ENCODE data around the gene DNAAF3. TPM values are rescaled to one million over a fixed set of nuclear protein-coding genes. Genes with fewer than 3 reads are reported as not detected.

The DNAAF3 gene
- total RNA-seq, 1 donor from 2014 or later = 1.5 TPM

DNA sequence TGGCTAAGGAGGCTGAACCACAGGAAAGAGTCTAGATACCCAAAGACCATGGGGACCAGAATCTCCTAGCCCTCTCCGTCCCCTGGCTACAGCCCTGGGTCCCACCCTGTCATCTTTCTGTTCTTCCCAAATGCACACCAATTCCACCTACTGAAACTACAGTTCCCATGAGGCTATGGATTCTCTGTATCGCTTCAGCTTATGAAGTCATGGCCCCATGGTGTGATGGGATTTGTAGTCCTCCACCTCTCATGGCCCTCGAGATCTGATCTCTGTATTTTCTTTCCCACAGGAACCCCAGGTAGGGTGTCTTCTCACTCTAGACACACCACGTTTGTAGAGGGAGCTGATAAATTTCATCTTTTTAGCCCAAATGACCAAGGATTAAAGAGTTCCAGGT lies 31.1 kb upstream of the DNAAF3 start:
- TF ChIP-seq, protein P1, sequence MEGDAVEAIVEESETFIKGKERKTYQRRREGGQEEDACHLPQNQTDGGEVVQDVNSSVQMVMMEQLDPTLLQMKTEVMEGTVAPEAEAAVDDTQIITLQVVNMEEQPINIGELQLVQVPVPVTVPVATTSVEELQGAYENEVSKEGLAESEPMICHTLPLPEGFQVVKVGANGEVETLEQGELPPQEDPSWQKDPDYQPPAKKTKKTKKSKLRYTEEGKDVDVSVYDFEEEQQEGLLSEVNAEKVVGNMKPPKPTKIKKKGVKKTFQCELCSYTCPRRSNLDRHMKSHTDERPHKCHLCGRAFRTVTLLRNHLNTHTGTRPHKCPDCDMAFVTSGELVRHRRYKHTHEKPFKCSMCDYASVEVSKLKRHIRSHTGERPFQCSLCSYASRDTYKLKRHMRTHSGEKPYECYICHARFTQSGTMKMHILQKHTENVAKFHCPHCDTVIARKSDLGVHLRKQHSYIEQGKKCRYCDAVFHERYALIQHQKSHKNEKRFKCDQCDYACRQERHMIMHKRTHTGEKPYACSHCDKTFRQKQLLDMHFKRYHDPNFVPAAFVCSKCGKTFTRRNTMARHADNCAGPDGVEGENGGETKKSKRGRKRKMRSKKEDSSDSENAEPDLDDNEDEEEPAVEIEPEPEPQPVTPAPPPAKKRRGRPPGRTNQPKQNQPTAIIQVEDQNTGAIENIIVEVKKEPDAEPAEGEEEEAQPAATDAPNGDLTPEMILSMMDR (IDR thresholded peaks at IDR 0.05) = no peak
- DNase-seq (no peak), ATAC-seq (peak; percentile 32)
- Histone ChIP-seq H3K4me1 (no peaks in the 10 kb centered on the region), H3K27ac (no peak overlapping the region), H3K36me3 (no peaks in the 10 kb centered on the region), H3K4me3 (no peak overlapping the region), H3K9me3 (no peaks in the 10 kb centered on the region), H3K27me3 (peaks cover 7% of the 10 kb centered on the region)
- intact Hi-C loops (cut with DNase I) = no loop called here

- intact Hi-C loops (cut with DNase I) = no loop called here
- no peak overlapping the region for H3K4me3 ChIP-seq
- H3K27me3 ChIP-seq = peaks cover 7% of the 10 kb centered on the region
- no peak for ATAC-seq
- H3K9me3 ChIP-seq = no peaks in the 10 kb centered on the region
- no peak for DNase-seq
- no peak overlapping the region for H3K27ac ChIP-seq
- no peaks in the 10 kb centered on the region for H3K36me3 ChIP-seq
- TF ChIP-seq, protein P1 (IDR thresholded peaks at IDR 0.05) = no peak
- H3K4me1 ChIP-seq = no peaks in the 10 kb centered on the region
These were observed 30.4 kb upstream of the DNAAF3 start for GRCh38 chr19:55196803-55197202.

DNA sequence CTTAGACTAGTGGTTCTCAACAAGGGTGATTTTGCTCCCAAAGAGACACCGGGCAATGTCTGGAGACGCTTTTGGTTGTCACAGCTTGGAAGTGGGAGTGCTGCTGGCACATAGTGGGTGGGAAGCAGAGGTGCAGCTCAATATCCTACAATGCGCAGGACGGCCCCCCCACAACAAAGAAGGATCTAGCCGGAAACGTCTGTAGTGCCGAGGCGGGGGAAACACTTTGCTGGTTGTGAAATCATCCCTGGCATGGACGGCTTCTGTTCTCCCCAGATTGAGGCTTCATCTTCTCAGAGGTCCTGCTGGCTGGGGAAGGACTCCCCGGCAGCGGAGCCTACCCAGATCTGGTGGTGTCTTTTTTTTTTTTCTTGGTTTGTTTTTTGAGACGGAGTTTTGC lies 27.1 kb upstream of the DNAAF3 start:
- peaks cover 7% of the 10 kb centered on the region for H3K27me3 ChIP-seq
- H3K9me3 ChIP-seq = no peaks in the 10 kb centered on the region
- ATAC-seq = no peak
- H3K27ac ChIP-seq = no peak overlapping the region
- no peaks in the 10 kb centered on the region for H3K4me1 ChIP-seq
- no peaks in the 10 kb centered on the region for H3K36me3 ChIP-seq
- no peak overlapping the region for H3K4me3 ChIP-seq
- intact Hi-C loops (cut with DNase I) = no loop called here
- no peak for DNase-seq
- TF ChIP-seq, protein P1 (IDR thresholded peaks at IDR 0.05) = no peak

- H3K36me3 ChIP-seq = no peaks in the 10 kb centered on the region
- H3K27me3 ChIP-seq = no peaks in the 10 kb centered on the region
- no peak overlapping the region for H3K4me3 ChIP-seq
- H3K27ac ChIP-seq = no peak overlapping the region
- intact Hi-C loops (cut with DNase I) = no loop called here
- ATAC-seq = peak; percentile 84
- peak; percentile 70 for DNase-seq
- H3K9me3 ChIP-seq = no peaks in the 10 kb centered on the region
- no peaks in the 10 kb centered on the region for H3K4me1 ChIP-seq
- TF ChIP-seq, protein P1 (IDR thresholded peaks at IDR 0.05) = no peak
These were observed 23.0 kb upstream of the DNAAF3 start for GRCh38 chr19:55189403-55189835.

GRCh38 chr19:55188625-55189024 lies 22.2 kb upstream of the DNAAF3 start:
- DNase-seq (no peak), ATAC-seq (no peak)
- Histone ChIP-seq H3K36me3 (no peaks in the 10 kb centered on the region), H3K27me3 (peaks cover 3% of the 10 kb centered on the region), H3K4me1 (no peaks in the 10 kb centered on the region), H3K4me3 (no peak overlapping the region), H3K27ac (no peak overlapping the region), H3K9me3 (no peaks in the 10 kb centered on the region)
- TF ChIP-seq, protein P1 (IDR thresholded peaks at IDR 0.05) = no peak
- intact Hi-C loops (cut with DNase I) = no loop called here

DNA sequence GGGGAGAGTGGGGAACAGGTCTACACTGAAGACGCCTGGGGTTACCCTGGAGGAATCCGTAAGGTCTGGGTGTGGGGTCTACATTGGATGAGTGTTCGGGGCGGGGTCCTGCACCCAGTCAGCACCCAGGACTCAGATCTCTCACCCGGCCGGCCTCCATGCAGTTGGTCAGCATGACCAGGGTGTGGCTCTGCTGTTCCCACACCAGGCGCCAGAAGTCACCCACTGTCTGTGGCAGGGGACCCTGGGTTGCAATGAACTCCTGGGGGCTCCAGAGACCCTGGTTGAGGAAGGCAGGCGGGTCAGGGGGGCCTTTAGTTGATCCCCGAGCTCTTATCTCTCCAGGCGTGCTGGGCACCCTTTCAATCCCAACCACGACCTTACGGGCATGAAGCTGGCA lies 19.7 kb upstream of the DNAAF3 start:
- Histone ChIP-seq H3K4me1 (no peaks in the 10 kb centered on the region), H3K27ac (no peak overlapping the region), H3K4me3 (no peak overlapping the region), H3K9me3 (no peaks in the 10 kb centered on the region), H3K36me3 (no peaks in the 10 kb centered on the region), H3K27me3 (peaks cover 27% of the 10 kb centered on the region)
- no peak for DNase-seq
- intact Hi-C loops (cut with DNase I) = no loop called here
- TF ChIP-seq, protein P1 (IDR thresholded peaks at IDR 0.05) = no peak
- ATAC-seq = no peak
